ENCODE results near the gene SPATS2L. TPM values are rescaled to one million over a fixed set of nuclear protein-coding genes. Genes with fewer than 3 reads are reported as not detected.

The SPATS2L gene
- total and polyA plus RNA-seq, 2 of the 13 experiments (the other 11 are each of a cell fraction or from before 2014, with no cell fraction given), result 154 to 212 TPM

- TF ChIP-seq SKIL (CRISPR knock-in tag; IDR thresholded peaks at IDR 0.05; ENCODE audit: borderline replicate concordance) (no peak), ZSCAN20 (CRISPR knock-in tag; IDR thresholded peaks at IDR 0.05; ENCODE audit: borderline replicate concordance) (no peak), ATF7 (IDR thresholded peaks at IDR 0.05) (no peak), ATF7 (CRISPR knock-in tag; IDR thresholded peaks at IDR 0.05) (no peak), GFI1 (CRISPR knock-in tag; IDR thresholded peaks at IDR 0.05; ENCODE audit: borderline replicate concordance) (no peak), CTCF (CRISPR knock-in tag; IDR thresholded peaks at IDR 0.05) (peak; percentile 90), NONO (IDR thresholded peaks at IDR 0.05) (no peak), NONO (CRISPR knock-in tag; conservative IDR thresholded peaks at IDR 0.05) (no peak), HNF1A (IDR thresholded peaks at IDR 0.05; ENCODE audit: low read depth) (no peak), HNF1A (CRISPR knock-in tag; IDR thresholded peaks at IDR 0.05; ENCODE audit: borderline replicate concordance) (0 out of 2 replicates have a peak, but pooled peaks have one; percentile 3), TEF (CRISPR knock-in tag; IDR thresholded peaks at IDR 0.05) (no peak), SRSF1 (optimal IDR thresholded peaks at IDR 0.05; ENCODE audit: low read depth, low read length) (peak; percentile 30), HDAC2 (CRISPR knock-in tag; IDR thresholded peaks at IDR 0.05) (peak; percentile 42; the same call in 1 of the 2 replicates), MBNL3 (CRISPR knock-in tag; conservative IDR thresholded peaks at IDR 0.05) (no peak), AFF4 (CRISPR knock-in tag; IDR thresholded peaks at IDR 0.05) (no peak), KLF6 (CRISPR knock-in tag; IDR thresholded peaks at IDR 0.05) (no peak), ZNF331 (CRISPR knock-in tag; IDR thresholded peaks at IDR 0.05) (peak; percentile 60), CCDC6 (CRISPR knock-in tag; IDR thresholded peaks at IDR 0.05) (0 out of 2 replicates have a peak, but pooled peaks have one; percentile 23)
Observed at GRCh38 chr2:200483729-200484198, 177.3 kb downstream of the SPATS2L start (continued).
